NT2/D1 (cell line): ENCODE measurements around the gene TMEM259.

Experiments
- YY1 ChIP-seq: IDR thresholded peaks from 2 replicates; pipeline ENCODE4 v1.6.1; 2011; ENCODE audit not compliant: insufficient read length, insufficient read depth
- ZNF274 ChIP-seq: IDR thresholded peaks from 2 replicates; pipeline ENCODE4 v1.6.1; 2011; ENCODE audit warnings: mild to moderate bottlenecking, low read depth, low read length

DNA sequence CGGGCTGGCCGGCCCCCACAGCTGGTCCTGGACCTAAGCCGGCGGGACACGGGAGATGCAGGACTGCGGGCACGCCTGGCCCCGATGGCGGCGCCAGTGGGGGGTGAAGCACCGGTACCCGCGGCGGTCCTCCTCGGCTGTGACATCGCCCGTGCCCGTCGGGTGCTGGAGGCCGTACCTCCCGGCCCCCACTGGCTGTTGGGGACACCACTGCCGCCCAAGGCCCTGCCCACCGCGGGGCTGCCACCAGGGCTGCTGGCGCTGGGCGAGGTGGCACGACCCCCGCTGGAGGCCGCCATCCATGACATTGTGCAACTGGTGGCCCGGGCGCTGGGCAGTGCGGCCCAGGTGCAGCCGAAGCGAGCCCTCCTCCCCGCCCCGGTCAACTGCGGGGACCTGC, 17.6 kb downstream of the TMEM259 start:
- TF ChIP-seq YY1 (no peak), ZNF274 (no peak)
